GF-D8 (cell line): Measurements from ENCODE around the gene CFAP161.
A peak's percentile ranks its signal among the peaks of the same experiment; 100 is the strongest.

Source experiments
- DNase-seq: peaks from one replicate; lab custom pipeline; 2025; lab: John Stamatoyannopoulos, UW

The CFAP161 gene

GRCh38 chr15:81107889-81108288 lies 26.2 kb upstream of the CFAP161 start:
- DNase-seq, result peak; percentile 8

- no peak for DNase-seq
These were observed 25.6 kb upstream of the CFAP161 start for GRCh38 chr15:81108427-81108826.

DNA sequence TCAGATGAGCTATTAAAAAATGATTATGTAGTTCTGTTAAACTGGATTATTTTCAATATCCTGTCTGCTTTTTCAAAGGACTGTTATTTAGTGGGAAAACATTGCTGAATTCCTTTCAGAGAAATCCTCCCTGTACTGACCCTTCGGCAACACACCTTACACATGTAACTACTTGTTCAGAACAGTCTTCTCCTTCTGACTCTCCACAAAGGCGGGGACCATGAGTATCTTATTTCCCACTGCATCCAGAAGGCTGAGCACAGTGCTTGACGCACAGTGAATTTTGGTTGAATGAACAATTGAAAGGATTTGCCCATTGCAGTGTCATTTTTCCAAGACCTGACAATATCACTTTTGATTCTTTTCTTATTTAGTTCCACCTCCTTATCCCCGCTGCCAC lies 23.1 kb upstream of the CFAP161 start:
- no peak for DNase-seq

GRCh38 chr15:81111510-81112470 lies 22.3 kb upstream of the CFAP161 start:
- DNase-seq, result no peak

DNA sequence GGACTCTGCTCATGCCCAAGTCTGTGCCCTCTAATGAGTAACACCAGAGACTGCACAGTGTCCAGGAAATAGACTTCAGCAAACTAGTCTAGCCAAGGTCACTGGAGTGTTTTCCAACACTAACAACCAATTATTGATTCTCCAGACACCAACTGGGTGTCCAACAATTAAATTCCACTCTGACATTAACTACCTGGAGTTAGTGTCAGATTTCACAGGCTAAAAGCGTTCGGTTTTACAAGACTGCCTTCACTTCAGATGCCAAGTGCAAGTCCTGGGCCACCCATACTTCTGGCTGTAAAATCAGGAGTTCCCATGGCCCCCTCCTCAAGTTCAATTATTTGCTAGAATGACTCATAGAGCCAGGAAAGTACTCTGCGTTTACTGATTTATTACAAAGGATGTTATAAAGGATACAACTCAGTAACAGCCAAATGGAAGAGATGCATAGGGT lies 20.8 kb upstream of the CFAP161 start:
- no peak for DNase-seq

DNA sequence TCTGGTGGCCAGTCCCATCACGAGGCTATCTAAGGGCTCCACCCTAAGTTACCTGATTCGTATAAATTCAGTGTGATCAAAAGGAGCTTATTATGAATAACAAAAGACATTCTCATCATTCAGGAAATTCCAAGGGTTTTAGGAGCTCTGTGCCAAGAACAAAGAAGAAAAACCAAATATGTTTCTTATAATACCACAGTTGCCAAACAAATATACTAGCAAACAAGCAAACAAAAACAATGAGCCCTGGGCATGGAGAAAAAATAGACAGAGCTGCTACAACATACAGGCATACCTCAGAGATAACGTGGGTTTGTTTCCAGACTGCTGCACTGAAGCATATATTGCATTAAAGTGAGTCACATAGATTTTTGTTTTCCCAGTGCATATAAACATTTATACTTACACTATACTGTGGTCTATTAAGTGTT lies 20.2 kb upstream of the CFAP161 start:
- DNase-seq, result no peak

DNA sequence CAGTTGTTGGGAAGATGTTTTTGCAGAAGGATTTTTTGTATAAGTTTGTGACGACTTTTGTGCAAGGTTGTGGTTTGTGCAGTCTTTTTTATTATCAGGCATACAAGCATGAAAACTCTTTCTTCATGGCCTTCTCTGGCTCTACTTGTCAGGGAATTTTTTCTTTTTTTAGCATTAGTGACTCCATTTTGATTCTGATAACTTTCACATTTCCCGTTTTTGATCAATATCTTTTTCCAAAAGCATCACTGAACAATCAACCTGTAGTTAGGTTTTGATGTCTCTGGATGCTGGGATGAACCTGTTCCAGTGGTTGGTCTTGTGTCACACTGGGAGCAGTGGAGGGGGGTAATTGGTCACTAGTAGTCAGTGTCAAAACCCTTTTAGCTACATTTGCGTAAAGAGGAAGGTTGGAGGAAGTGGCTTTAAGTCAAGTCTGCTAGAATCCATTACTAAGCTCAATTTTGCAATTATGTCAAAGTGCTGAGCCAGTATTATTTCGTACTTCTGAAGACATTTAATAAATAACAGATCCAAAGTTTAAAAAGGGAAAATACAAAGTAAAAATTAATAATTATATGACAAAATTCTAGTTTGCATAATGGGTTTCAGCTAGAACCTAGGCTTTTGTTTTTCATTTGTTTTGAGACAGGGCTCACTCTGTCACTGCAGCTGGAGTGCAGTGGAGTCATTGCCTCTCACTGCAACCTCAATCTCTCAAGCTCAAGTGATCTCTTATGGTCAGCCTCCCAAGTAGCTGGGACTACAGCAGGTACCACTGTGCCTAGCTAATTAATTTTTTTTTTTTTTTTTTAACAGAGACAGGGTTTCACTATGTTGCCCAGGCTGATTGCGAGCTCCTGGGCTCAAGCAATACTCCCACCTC lies 18.8 kb upstream of the CFAP161 start:
- DNase-seq, result no peak

GRCh38 chr15:81117136-81117535 lies 16.9 kb upstream of the CFAP161 start:
- no peak for DNase-seq

DNA sequence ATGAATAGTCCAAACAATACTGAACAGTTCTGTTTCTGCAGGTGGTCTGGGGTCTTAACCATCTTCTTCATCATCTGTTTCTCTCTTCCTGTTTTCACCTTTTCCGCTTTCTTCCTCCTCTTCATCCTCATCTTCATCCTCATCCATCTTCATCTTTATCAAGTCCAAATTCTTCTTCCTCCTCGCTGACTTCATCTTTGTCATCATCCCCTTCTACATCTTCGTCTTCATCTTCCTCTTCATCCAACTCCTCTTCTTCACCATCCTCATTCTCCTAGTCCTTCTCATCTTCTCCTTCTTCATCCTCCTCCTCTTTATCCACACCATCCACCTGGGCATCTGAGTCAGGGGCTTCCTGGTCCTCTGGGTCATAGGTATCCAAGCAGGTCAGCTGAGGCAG lies 16.5 kb upstream of the CFAP161 start:
- no peak for DNase-seq

DNA sequence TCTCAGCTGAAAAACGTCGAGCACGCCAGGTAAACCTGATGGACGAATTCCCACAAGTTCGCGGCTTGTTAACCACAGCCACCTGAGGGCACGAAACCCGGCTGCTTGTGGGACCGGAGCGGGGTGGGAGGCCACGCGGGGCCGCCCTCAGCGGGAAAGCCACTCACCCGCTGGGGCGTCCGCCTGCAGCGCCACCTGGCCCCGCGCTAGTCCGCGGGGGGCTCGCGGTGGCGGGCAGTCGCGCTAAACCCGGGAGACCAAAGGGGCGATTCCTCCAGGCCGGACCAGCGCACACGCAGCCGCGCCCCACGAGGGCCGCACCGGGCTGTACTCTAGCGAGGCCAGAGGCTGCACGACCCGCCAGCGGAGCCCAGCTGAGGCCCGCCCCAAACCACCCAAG lies 15.7 kb upstream of the CFAP161 start:
- DNase-seq, result no peak

GRCh38 chr15:81120069-81120468 lies 14.0 kb upstream of the CFAP161 start:
- DNase-seq, result no peak

GRCh38 chr15:81126892-81127291 lies 7.2 kb upstream of the CFAP161 start:
- DNase-seq, result no peak

GRCh38 chr15:81141478-81141877 lies 7.4 kb downstream of the CFAP161 start:
- peak; percentile 28 for DNase-seq

DNA sequence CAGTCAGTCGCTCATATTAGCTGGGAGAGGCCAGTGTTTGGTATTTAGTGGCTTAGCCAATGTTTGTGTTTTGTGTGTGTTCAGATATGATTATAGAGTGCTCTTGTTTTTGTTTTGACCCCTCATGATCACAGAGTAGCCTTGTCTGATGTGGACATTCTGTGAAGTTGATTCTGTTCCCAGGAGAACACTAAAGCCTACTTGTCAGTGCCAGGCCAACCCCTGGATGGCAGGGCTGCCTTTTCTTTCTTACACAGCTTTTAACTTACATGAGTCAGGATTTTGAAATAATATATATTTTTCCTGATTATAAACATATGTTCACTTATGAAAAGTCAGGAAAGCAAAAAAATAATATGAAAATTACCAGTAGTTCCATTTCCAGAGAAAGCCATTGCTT lies 11.9 kb downstream of the CFAP161 start:
- no peak for DNase-seq

DNA sequence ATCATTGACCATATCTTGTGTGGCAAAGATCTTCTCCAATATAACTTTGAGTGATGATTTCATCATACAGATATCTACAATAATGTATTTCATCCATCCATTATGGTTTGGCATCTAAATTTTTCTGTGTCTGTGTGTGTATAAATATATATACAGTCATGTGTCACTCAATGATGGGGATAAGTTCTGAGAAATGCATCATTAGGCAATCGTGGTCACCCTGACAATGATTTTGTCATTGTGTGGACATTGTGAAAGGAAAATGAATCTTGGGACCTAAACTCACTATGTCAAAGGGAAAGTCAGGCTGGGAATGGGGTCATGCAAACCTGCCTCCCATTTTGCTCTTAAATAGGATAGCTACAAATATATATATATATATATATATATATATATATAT lies 12.4 kb downstream of the CFAP161 start:
- no peak for DNase-seq

GRCh38 chr15:81151389-81151788 lies 17.3 kb downstream of the CFAP161 start:
- no peak for DNase-seq

DNA sequence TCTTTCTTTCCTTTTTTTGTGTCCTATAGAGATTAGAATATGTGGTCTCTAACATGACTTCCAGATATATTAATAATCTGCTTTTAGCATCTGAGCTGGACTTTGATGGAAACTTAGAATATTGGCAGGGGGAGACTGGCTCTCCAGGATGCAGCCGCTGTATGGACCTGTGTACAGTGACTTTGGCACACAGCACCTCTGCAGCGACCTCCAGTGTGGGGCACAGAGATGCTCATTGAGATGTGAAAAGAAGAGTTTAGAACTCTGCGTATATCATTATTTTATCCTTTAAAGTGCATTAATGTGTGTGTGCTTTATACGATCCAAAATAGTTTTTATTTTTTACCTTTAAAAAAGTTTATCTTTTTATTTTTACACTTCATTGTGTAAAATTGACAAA lies 18.3 kb downstream of the CFAP161 start:
- no peak for DNase-seq

GRCh38 chr15:81152799-81153198 lies 18.7 kb downstream of the CFAP161 start:
- DNase-seq, result no peak

DNA sequence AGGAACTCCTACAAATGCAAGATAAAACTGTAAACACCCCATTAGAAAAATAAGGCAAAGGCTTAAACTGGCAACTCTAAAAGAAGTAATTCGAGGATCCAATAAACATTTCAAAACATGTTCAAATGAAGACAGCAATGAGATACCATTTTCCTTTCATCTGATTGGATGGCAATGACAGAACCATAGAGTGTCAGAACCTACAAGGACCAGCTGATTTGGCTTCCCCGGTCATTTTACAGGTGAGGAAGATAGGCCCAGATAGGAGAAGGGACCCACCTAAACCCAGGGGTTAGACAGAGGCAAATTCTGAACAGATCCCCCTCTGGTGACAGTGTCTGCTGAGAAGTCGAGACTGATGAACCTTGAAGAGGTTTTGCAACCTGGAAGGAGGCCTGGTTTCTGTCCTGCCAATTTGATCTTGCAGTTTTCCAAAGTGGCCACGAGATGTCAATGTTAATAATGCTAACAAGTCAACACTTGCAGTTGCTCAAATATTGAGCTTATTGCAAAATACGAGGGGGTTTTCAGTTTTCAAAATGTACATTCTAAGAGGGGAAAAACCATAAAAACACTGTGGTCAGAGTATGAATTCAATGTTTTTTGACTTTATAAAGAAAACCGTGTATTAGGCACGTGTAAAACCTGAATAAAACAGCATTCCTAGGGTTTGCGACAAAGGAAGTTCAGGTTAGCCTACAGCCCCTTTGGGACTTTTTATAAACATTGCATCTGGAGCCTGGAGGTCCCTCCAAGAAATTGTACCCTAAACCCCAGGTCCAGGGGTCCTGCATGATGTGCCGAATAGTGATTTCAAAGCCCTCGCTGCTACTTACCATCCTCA lies 21.5 kb downstream of the CFAP161 start:
- peak; percentile 22 for DNase-seq

GRCh38 chr15:81156324-81156723 lies 22.3 kb downstream of the CFAP161 start:
- no peak for DNase-seq

- DNase-seq, result no peak
These were observed 23.3 kb downstream of the CFAP161 start for GRCh38 chr15:81157195-81157938.
